AG20443 (cell line): ENCODE measurements around the gene TAF9.
"Not testable (repeated sequence)": the region's sequence is repeated elsewhere in the genome, so short reads cannot be mapped to it uniquely, and the experiment has no call there.

Experiments
- DNase-seq: peaks from one replicate; pipeline ENCODE4 v3.0.0; 2012; ENCODE audit warnings: low spot score, mixed read lengths

TAF9 gene

DNA sequence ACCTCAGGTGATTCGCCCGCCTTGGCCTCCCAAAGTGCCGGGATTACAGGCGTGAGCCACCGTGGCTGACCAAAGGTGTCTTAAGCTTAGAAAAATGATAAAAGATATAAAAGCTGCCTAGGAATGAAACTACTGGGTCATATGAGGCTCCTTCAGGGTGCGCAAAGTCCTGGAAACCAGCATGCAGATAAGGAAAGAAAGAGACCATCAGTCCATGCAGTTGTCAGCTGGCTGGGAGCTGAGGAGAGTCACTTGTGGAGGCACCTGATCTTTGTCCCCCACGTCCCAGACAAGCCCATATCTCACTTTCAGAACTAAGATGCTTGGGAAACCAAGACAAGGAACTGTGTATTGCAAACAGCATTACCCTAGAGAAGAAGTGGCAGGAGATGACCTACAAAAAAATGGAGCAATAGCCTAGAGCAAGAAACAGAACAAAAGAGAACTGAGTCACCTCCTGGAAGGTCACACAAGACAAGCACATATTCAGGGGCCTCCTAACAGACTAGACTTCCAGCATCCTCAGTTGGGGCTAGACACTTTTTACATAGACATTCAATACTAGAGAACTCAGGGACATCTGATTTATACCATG lies 33.9 kb downstream of the TAF9 start:
- no peak for DNase-seq

GRCh38 chr5:69334793-69335268 lies 34.5 kb downstream of the TAF9 start:
- peak; percentile 90 for DNase-seq

DNA sequence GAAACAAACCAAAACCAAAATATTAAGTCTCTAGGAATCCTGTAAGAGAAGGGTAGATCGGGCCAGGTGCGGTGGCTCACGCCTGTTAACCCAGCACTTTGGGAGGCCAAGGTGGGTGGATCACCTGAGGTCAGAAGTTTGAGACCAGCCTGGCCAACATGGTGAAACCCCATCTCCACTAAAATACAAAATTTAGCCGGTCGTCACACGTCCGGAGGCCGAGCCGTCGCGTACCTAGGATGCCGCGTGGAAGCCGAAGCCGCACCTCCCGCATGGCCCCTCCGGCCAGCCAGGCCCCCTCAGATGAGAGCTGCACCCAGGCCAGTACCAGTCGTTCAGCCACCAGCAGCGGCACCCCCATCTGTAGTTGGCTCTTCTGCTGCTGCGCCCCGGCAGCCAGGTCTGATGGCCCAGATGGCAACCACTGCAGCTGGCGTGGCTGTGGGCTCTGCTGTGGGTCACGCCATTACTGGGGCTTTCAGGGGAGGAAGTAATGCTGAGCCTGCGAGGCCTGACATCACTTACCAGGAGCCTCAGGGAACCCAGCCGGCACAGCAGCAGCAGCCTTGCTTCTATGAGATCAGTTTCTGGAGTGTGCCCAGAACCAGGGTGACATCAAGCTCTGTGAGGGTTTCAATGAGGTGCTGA lies 35.5 kb downstream of the TAF9 start:
- DNase-seq, result not testable (repeated sequence)

DNA sequence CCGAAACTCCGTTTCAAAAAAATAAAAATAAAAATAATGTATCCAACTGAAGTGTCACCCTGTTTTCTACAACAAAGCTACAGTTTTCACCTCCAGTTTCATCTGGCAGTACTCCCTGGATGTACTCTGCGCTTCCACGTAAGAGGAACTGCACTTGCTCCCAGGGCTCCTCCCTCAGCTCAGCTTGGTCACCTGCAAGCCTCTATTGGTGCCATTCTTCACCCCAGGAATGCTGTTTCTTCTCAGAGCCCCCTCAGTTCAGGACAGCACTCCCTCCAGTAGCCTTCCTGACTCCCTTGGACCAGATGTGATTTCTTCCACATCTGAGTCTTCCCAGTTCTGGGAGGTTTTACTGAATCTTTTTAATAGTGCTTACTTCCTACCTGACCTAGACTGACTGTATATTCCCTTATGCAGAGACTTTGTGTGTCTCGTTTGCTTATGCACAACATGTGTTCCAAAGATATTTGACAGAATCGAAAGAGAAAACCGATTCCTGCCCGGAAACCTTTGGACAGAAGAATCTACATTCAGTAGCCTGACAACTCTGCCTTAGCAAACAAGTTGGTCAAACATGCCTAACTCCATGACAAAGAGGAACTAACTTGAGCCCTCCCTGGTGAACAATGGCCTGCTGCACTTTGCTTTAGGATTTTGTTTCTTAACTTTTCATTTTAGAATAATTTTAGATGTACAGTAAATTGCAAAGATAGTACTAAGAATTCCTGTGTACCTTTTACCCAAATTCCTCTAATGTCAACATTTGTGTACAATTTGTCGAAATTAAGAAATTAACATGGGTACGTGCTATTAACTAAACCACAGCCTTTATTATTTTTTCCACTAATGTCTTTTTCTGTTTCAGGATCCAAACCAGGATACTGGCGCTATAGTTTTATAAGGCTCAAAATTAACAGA lies 37.5 kb downstream of the TAF9 start:
- DNase-seq, result no peak

DNA sequence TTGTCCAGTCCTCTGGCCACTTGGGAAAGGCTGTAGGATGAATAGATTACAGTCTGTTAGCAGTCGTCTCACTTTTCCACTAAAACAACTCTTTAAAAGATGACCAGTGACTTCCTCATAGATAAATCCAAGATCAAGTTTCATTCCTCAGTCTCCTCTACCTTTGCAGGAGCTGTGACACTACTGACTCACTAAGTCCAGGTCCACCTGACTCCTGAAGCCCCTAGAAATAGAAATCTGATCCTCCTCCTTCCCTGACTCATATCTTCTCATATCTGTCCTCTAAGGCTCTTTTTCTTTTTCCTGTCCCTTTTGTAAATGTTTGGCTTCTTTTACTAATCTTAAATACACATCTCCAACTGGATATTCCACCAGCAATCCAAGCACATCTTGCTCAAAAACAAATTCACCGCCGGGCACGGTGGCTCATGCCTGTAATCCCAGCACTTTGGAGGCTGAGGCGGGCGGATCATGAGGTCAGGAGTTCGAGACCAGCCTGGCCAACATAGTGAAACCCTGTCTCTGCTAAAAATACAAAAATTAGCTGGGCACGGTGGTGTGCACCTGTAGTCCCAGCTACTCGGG lies 39.3 kb downstream of the TAF9 start:
- no peak for DNase-seq

DNA sequence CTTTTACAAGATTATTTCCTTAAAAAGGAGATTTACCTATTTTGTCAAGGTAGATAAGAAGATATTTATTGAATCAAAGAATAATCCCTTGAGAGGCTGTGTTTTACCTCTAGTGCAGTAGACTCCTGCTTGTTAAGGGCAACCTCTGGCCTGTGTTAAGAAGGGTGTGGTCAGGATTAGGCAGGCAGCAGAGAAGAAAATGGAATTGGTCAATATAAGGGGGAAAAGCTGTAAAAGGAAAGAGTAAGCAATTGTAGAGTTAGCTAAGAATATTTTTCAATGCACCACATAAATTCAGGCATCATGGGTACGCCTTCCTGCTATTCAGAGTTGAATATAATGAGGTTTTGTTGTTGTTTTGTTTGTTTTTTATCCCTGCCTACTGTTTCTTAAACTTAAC lies 43.0 kb downstream of the TAF9 start:
- no peak for DNase-seq

DNA sequence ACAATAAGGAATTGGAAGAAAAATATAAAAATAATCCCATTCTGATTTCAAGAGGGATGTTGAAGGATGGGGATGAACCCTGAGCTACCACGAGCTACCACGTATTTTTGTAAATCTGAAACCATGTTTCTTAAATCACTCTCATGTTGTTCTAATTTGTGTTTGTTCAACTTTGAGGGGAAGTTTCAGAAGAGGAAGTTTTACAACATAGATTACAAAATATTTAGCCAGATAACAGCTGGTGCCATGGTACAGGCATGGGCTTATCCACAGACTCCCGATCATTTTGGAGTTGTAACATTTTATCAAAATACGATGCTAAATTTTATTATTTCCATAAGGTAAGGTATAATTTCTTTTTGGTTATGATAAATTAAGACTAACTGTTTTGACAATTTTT lies 51.9 kb downstream of the TAF9 start:
- no peak for DNase-seq

DNA sequence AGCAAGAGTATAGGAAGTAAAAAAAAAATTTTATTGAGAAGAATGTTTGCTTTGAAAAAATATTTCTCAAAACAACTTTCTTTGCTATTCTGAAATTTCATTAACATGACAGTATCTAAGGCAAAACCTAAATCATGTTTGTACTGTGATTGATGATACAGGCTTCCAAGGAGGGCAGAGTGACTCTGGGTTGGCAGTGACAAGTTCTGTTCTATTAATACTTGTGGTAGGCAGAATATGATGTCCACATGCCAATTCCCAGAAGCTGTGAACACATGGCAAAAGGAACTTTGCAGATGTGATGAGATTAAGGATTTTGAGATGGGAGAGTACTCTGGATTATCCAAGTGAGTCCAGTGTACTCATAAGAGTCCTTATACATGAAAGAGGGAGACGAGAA lies 53.3 kb downstream of the TAF9 start:
- no peak for DNase-seq
